Esophagus muscularis mucosa (tissue), 4 donors: Measurements from ENCODE around the gene CXorf49. TPM values are rescaled to one million over a fixed set of nuclear protein-coding genes. Genes with fewer than 3 reads are reported as not detected.

ENCODE experiments used
- DNase-seq: peaks from one replicate; pipeline ENCODE4 v3.0.0-alpha.2; 2017; ENCODE audit errors: extremely low spot score
- H3K27ac ChIP-seq, 4 donors: fragments of 200-600 bp; sonication (generic); replicated peaks in 1 of 4; 1 replicate in 3 of 4; 2 replicates in 1 of 4; pipeline ENCODE4 v1.5.1; 2016 to 2019; ENCODE audit warnings: mild to moderate bottlenecking in 1 of 4
- H3K27me3 ChIP-seq, 4 donors: fragments of 200-600 bp; sonication (generic); one replicate each; pipeline versions ENCODE4 v1.5.1 to v1.6.0; 2016 to 2019
- H3K36me3 ChIP-seq, 4 donors: fragments of 200-600 bp; sonication (generic); one replicate each; pipeline ENCODE4 v1.5.1; 2016 to 2019
- H3K4me1 ChIP-seq, 4 donors: fragments of 200-600 bp; sonication (generic); one replicate each; pipeline ENCODE4 v1.5.1; 2016 to 2019
- H3K4me3 ChIP-seq, 4 donors: fragments of 200-600 bp; sonication (generic); 1 replicate in 2 of 4; 2 replicates in 2 of 4; pipeline ENCODE4 v1.5.1; 2016 to 2019; ENCODE audit warnings: mild to moderate bottlenecking in 4 of 4, moderate library complexity in 1 of 4
- H3K9me3 ChIP-seq, 4 donors: fragments of 200-600 bp; sonication (generic); 1 replicate in 3 of 4; 2 replicates in 1 of 4; pipeline ENCODE4 v1.5.1; 2016 to 2019
- CTCF ChIP-seq, 3 experiments: fragments of 200-600 bp in 2 of 3; fragments of 450-650 bp in 1 of 3; sonication (generic) in 2 of 3; IDR thresholded peaks; one replicate each; pipeline ENCODE4 v1.5.1; 2017 to 2019; ENCODE audit warnings: antibody characterized with exemption in 3 of 3, mild to moderate bottlenecking in 2 of 3, moderate library complexity in 1 of 3
- EP300 ChIP-seq: sonication (generic); formaldehyde crosslinking; IDR thresholded peaks from one replicate; pipeline ENCODE4 v1.6.1; 2017; ENCODE audit warnings: antibody characterized with exemption
- POLR2A ChIP-seq: fragments of 450-650 bp; IDR thresholded peaks from one replicate; pipeline ENCODE4 v1.6.1; 2017; ENCODE audit warnings: antibody characterized with exemption, moderate library complexity, mild to moderate bottlenecking, low read depth
- POLR2AphosphoS5 ChIP-seq, 2 donors: sonication (generic); formaldehyde crosslinking; IDR thresholded peaks; one replicate each; pipeline ENCODE4 v1.6.1; 2017; ENCODE audit warnings: antibody characterized with exemption in 2 of 2
- WGBS: methylation state at CpG from one replicate; pipeline ENCODE4 v1.1.5; 2018; 5-methylcytosine and 5-hydroxymethylcytosine counted together
- intact Hi-C: fragments of 100-400 bp; cut with DNase I; formaldehyde crosslinking; loops from one replicate; pipeline ENCODE4 v1.15.1; 2023
- small RNA-seq, 3 donors: library from RNA; depleted of rRNA; stranded (forward); fragments of <200 nt; gene quantifications; one replicate each; pipeline ENCODE3, GENCODE V24; 2016
- total RNA-seq, 4 donors: library from RNA; depleted of rRNA; stranded (reverse); fragments of >200 nt; gene quantifications; one replicate each; pipeline versions ENCODE4 v1.1.0 to v1.2.1, GENCODE V29; 2016

The CXorf49 gene
- total RNA-seq, 4 donors from 2014 or later: not detected

- no peaks in the 10 kb centered on the region for H3K4me1 ChIP-seq
- intact Hi-C loops: no loop called here
- no peaks in the 10 kb centered on the region for H3K9me3 ChIP-seq
- no peaks in the 10 kb centered on the region for H3K27me3 ChIP-seq
- no peak for DNase-seq
- no peak within 1 kb of the TSS for H3K27ac ChIP-seq
- H3K4me3 ChIP-seq: no peak within 1 kb of the TSS
- TF ChIP-seq POLR2A (no peak), EP300 (no peak), CTCF (IDR thresholded peaks at IDR 0.05) (no peak), POLR2AphosphoS5 (IDR thresholded peaks at IDR 0.05) (no peak)
- no peaks in the 10 kb centered on the region for H3K36me3 ChIP-seq
- 90% methylated on average over 37 of the region's 50 CpGs for whole genome bisulfite sequencing
Measured at GRCh38 chrX:71667328-71668247, 50.5 kb downstream of the CXorf49 start, which contains the start of gene LOC101059915. Gene LOC101059915, plus strand, starts transcription at chrX:71667546.

GRCh38 chrX:71666240-71667223 lies 51.6 kb downstream of the CXorf49 start:
- no peaks in the 10 kb centered on the region for H3K27me3 ChIP-seq
- DNase-seq: no peak
- H3K36me3 ChIP-seq: no peaks in the 10 kb centered on the region
- no peak overlapping the region for H3K27ac ChIP-seq
- no peaks in the 10 kb centered on the region for H3K9me3 ChIP-seq
- intact Hi-C loops: no loop called here
- TF ChIP-seq POLR2AphosphoS5 (IDR thresholded peaks at IDR 0.05) (no peak), POLR2A (no peak), CTCF (IDR thresholded peaks at IDR 0.05) (no peak), EP300 (no peak)
- H3K4me3 ChIP-seq: no peak overlapping the region
- H3K4me1 ChIP-seq: no peaks in the 10 kb centered on the region
- WGBS: 94% methylated on average over 30 of the region's 48 CpGs

- no peak overlapping the region for H3K27ac ChIP-seq
- DNase-seq: no peak
- H3K36me3 ChIP-seq: no peaks in the 10 kb centered on the region
- TF ChIP-seq CTCF (IDR thresholded peaks at IDR 0.05): no peak
- TF ChIP-seq POLR2AphosphoS5 (IDR thresholded peaks at IDR 0.05): no peak
- no peak for TF ChIP-seq POLR2A
- no peak for TF ChIP-seq EP300
- intact Hi-C loops: no loop called here
- no peak overlapping the region for H3K4me3 ChIP-seq
- no peaks in the 10 kb centered on the region for H3K4me1 ChIP-seq
- no peaks in the 10 kb centered on the region for H3K9me3 ChIP-seq
- 82% methylated on average over 4 of the region's 10 CpGs for WGBS
- H3K27me3 ChIP-seq: no peaks in the 10 kb centered on the region
Measured at GRCh38 chrX:71665747-71666146, 52.3 kb downstream of the CXorf49 start.

DNA sequence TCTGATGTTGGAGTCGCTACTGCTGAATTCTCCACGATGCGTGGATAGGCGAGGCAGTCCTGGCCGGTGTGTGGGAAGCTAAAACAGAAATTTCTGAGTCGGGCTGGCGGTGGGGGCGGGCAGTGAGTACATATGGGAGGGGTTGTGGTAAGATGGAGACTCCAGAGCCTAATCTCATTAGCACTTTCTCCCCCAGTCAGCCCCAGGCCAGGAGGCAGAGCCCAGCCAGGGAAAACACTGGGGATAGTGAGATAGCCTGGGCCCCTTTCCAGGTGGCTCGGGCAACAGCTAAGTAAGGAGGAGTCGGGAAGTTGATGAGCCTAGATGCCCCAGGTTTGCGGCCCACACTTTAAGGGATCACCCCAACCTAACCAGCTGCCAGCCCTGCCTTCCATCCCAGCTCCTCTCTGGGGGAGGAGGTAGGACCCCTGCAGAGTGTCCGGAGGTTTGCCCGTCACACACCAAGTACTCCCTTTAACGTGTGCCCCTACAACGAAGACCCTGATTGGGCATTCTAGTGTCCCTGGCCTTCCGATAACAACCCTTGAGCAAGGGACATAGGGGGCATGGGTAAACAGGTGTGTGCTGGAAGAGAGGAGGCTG lies 53.1 kb downstream of the CXorf49 start:
- no peak for DNase-seq
- no peaks in the 10 kb centered on the region for H3K27me3 ChIP-seq
- intact Hi-C loops: no loop called here

More for the DNA sequence above, 53.1 kb downstream of the CXorf49 start:
- 90% methylated on average over 16 of the region's 16 CpGs for WGBS
- Histone ChIP-seq H3K9me3 (no peaks in the 10 kb centered on the region), H3K27ac (no peak overlapping the region), H3K4me1 (no peaks in the 10 kb centered on the region), H3K36me3 (no peaks in the 10 kb centered on the region), H3K4me3 (no peak overlapping the region)
- TF ChIP-seq EP300 (no peak), POLR2A (no peak), CTCF (IDR thresholded peaks at IDR 0.05) (no peak)

Small RNA genes within 50 kb of the gene (small RNA-seq; reads per million reads assigned to genes)
- gene BX276092.4 (0 reads per million in 3 donors), gene BX276092.6 (0 reads per million in 3 donors), gene BX276092.8 (0 reads per million in 3 donors)

Other genes starting within 250 kb of the CXorf49 start
- gene OGT, start 185.2 kb downstream of the CXorf49 start, total RNA-seq: 10 to 100 TPM; 54.2 to 90.1 (median 68.1) TPM
- 1 to 10 TPM in 3 of 4 donors, under 1 TPM in 1; 0.65 to 2.9 (median 1.2) TPM for gene GCNA, start 139.8 kb downstream of the CXorf49 start, total RNA-seq
- gene CXCR3, start 99.8 kb downstream of the CXorf49 start, total RNA-seq: under 1 TPM in 3 of 4 donors, not detected in 1; 0.17 to 0.83 (median 0.42) TPM
- gene CXorf49B, start 45.1 kb upstream of the CXorf49 start, total RNA-seq: not detected
- 10 to 100 TPM; 10.4 to 31.4 (median 17.7) TPM for gene NHSL2, start 192.6 kb upstream of the CXorf49 start, total RNA-seq